ENCODE data around the gene ZNF101. TPM values are rescaled to one million over a fixed set of nuclear protein-coding genes. Genes with fewer than 3 reads are reported as not detected.

ZNF101 gene
- total and polyA plus RNA-seq, 2 of the 4 experiments (the other 2 are of a cell fraction): 2.8 to 7.3 TPM

GRCh38 chr19:19674315-19674714 lies 5.7 kb downstream of the ZNF101 start:
- peaks cover 9 to 21% of the 10 kb centered on the region in 2 experiments; a peak in 3 of 4 replicates for H3K79me1 ChIP-seq (ENCODE audit: low read depth in 1 of 2, low read length in 2 of 2)
- no peak overlapping the region for H3K4ac ChIP-seq (ENCODE audit: low read depth, low read length)
- H4K5ac ChIP-seq (ENCODE audit: low read depth, low read length): no peak overlapping the region
- no peak overlapping the region for H3K56ac ChIP-seq (ENCODE audit: extremely low read depth, insufficient read depth, low read length)
- no peak for DNase-seq
- ChIA-PET POLR2A (ENCODE audit: unreplicated experiment) (no interaction called here), CTCF (no interaction called here)
- H2BK120ac ChIP-seq (ENCODE audit: low read depth, low read length): no peak overlapping the region
- H3K4me3 ChIP-seq (ENCODE audit: insufficient read depth, low read depth, low read length): no peak overlapping the region
- H2BK20ac ChIP-seq (ENCODE audit: low read depth, low read length): no peak overlapping the region
- no peak overlapping the region for H3K9ac ChIP-seq (ENCODE audit: low read depth, low read length)
- H3K9me1 ChIP-seq (ENCODE audit: insufficient read depth, low read length): no peaks in the 10 kb centered on the region
- peaks cover 3% of the 10 kb centered on the region; the same call in 1 of the 2 replicates for H3K4me1 ChIP-seq (ENCODE audit: control insufficient read depth, insufficient read depth, low read length)
- no peak overlapping the region for H2AK5ac ChIP-seq (ENCODE audit: low read depth, low read length)
- dilution Hi-C loops (cut with HindIII; ENCODE audit: low sequenced_read_pairs, unreplicated experiment): no loop called here
- no TSS peak for BruUV-seq (replicated peaks)
- H3K18ac ChIP-seq (ENCODE audit: low read depth, low read length): no peak overlapping the region
- ATAC-seq (ENCODE audit: low read depth): no peak
- no peak overlapping the region for H3K14ac ChIP-seq (replicated peaks; ENCODE audit: low read depth, low read length)
- no peak overlapping the region for H3K27ac ChIP-seq (ENCODE audit: insufficient read depth, low read length)
- no peak overlapping the region for H3K4me2 ChIP-seq (ENCODE audit: low read depth, low read length)
- H3K9me3 ChIP-seq (ENCODE audit: control insufficient read depth, insufficient read depth, low read length): peaks cover 12% of the 10 kb centered on the region
- WGBS, 2 experiments (ENCODE audit: extremely low coverage in 2 of 2, insufficient read length in 1 of 2): no CpG with 5 or more reads among the region's 6 CpGs
- H2AK9ac ChIP-seq (replicated peaks; ENCODE audit: low read depth, low read length, poor library complexity): no peak overlapping the region
- no peak overlapping the region for H3K23ac ChIP-seq (ENCODE audit: low read depth, low read length)
- no peak overlapping the region for H2AFZ ChIP-seq (replicated peaks; ENCODE audit: low read length, poor library complexity)
- in situ Hi-C loops (cut with MboI; ENCODE audit: low sequenced_read_pairs): no loop called here
- TF ChIP-seq BHLHE40 (IDR thresholded peaks at IDR 0.05; ENCODE audit: low read depth, low read length) (no peak), RFX5 (IDR thresholded peaks at IDR 0.05; ENCODE audit: low read depth, low read length) (no peak), FOS (IDR thresholded peaks at IDR 0.05; ENCODE audit: low read depth, low read length) (no peak), MAZ (IDR thresholded peaks at IDR 0.05; ENCODE audit: borderline replicate concordance, low read depth, low read length) (no peak), RAD21 (IDR thresholded peaks at IDR 0.05; ENCODE audit: low read length) (no peak), CEBPB (IDR thresholded peaks at IDR 0.05; ENCODE audit: low read depth, low read length) (no peak), CHD1 (IDR thresholded peaks at IDR 0.05; ENCODE audit: low read depth, low read length) (no peak), MXI1 (IDR thresholded peaks at IDR 0.05; ENCODE audit: borderline replicate concordance, low read depth, low read length) (no peak), USF2 (IDR thresholded peaks at IDR 0.05; ENCODE audit: low read depth, low read length) (no peak), POLR2A (IDR thresholded peaks at IDR 0.05; ENCODE audit: low read depth, low read length) (no peak), CTCF (conservative IDR thresholded peaks at IDR 0.05; ENCODE audit: low read depth, low read length) (no peak), SMC3 (IDR thresholded peaks at IDR 0.05; ENCODE audit: low read depth, low read length) (no peak), ELK1 (IDR thresholded peaks at IDR 0.05; ENCODE audit: borderline replicate concordance, low read depth, low read length) (no peak), RCOR1 (IDR thresholded peaks at IDR 0.05; ENCODE audit: insufficient replicate concordance, low read length) (no peak), MAFK (IDR thresholded peaks at IDR 0.05; ENCODE audit: low read depth, low read length) (no peak), NFE2L2 (IDR thresholded peaks at IDR 0.05; ENCODE audit: low read depth, low read length) (no peak)
- H3K27me3 ChIP-seq (ENCODE audit: control insufficient read depth, insufficient read depth, low read length): no peaks in the 10 kb centered on the region
- no peak overlapping the region for H2BK5ac ChIP-seq (ENCODE audit: low read depth, low read length, poor library complexity, severe bottlenecking)
- intact Hi-C loops (cut with micrococcal nuclease): no loop called here
- no peak overlapping the region for H4K8ac ChIP-seq (ENCODE audit: low read depth in 2 of 2, low read length in 2 of 2)
- H4K20me1 ChIP-seq (ENCODE audit: insufficient read depth, low read length): no peaks in the 10 kb centered on the region
- peaks cover 18% of the 10 kb centered on the region for H3K36me3 ChIP-seq (ENCODE audit: control insufficient read depth, insufficient read depth, low read length)
- no peak overlapping the region for H4K91ac ChIP-seq (ENCODE audit: insufficient read depth, low read depth, low read length)
- no peak overlapping the region for H2BK15ac ChIP-seq (ENCODE audit: low read depth, low read length)
